GM18951 (cell line): ENCODE results near the gene FOXC2.

Source experiments
- POLR2A ChIP-seq: IDR thresholded peaks from 4 replicates; pipeline ENCODE4 v1.6.1; 2011; ENCODE audit warnings: mild to moderate bottlenecking; ENCODE audit not compliant: insufficient read length, insufficient read depth; ENCODE audit errors: extremely low read depth
- in situ Hi-C: fragments of 300-500 bp; cut with MboI; formaldehyde crosslinking; loops from one replicate; pipeline ENCODE4 v1.12.0; 2022; ENCODE audit warnings: low sequenced_read_pairs, mixed read lengths, inconsistent platforms; ENCODE audit not compliant: unreplicated experiment

The FOXC2 gene

GRCh38 chr16:86554917-86555703, 11.5 kb upstream of the FOXC2 start, which contains the start of gene MTHFSD:
Gene MTHFSD (minus strand): TSS chr16:86555235. CDS start chr16:86555184, 51 bp downstream.
- TF ChIP-seq POLR2A = peak; percentile 95
- in situ Hi-C loops = loop anchor here (25.0 kb wide), 1 partner anchor 732 kb away; no protein-coding TSS in a partner anchor

DNA sequence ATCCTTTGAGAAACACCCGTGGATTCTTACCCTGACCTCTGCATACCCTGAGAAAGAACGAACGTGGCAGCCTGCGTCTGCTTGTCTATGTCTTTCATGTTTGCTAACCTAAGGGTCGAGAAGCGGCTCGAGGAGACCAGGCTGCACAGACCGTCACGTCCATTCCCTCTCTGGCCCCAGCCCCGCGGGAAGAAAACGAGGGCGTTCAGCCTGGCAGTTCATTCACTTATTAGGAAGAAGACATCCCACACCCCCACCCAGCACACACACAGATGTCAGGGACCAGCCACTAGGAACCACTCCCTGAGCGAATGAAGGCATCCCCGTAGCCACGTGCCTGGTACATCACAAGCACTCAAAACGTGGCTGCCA, 10.9 kb upstream of the FOXC2 start:
- no peak for TF ChIP-seq POLR2A
- in situ Hi-C loops = loop anchor here (25.0 kb wide), 1 partner anchor 732 kb away; no protein-coding TSS in a partner anchor

- in situ Hi-C loops = loop anchor here (25.0 kb wide), 1 partner anchor 731 kb away; no protein-coding TSS in a partner anchor
- TF ChIP-seq POLR2A = no peak
These were observed 10.1 kb upstream of the FOXC2 start for GRCh38 chr16:86556576-86556975.

DNA sequence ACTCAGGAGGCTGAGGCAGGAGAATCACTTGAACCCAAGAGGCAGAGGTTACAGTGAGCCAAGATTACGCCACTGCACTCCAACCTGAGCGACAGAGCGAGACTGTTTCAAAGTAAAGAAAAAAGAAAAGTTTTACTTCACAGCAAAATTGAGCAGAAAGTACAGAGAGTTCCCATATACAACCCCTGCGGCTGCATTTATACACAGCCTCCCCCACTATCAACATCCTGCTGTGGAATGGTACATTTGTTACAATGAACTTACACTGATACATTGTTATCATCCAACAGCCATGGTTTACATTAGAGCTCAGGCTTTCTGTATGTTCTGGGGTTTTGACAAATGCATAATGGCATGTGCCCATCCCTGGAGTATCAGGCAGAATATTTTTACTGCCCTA, 9.0 kb upstream of the FOXC2 start:
- no peak for TF ChIP-seq POLR2A
- in situ Hi-C loops = loop anchor here (25.0 kb wide), 1 partner anchor 730 kb away; no protein-coding TSS in a partner anchor

DNA sequence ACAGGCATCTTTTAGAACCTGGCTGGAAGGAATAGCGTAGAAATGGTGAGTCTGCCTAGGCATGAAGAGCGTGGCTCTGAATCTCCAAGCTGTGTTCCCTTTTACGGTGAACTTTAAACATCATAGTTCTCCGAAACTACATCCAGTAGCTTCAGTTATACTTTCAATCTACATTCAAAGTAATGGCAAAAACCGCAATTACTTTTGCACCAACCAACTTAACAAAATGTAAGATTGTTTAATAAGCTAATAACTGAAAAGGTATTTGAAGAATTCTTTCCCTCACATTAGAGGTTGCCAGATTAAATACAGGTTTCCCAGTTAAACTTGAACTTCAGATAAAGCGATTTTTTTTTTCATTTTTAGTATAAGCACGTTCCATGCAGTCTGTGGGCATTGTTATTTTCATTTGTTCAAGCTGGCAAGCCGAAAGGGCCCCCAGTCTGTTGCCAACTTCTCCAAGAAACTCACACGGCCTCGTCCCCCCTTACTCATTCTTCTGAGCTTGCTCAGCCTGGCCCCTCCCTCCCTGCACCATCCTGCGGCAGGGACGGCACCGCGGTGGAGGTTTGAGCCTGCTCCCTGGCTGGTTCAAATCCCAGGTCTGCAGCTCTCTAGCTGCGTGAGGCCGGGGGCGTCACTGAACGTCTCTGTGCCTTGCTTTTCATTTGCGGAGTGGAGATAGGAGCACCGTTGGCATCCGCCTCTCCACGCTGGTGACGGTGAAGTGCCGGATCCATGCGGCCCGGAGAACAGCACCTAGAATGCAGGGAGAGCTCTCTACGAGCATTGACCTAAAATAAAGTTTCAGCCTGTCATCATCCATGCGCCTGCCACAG, 8.1 kb upstream of the FOXC2 start:
- in situ Hi-C loops = loop anchor here (25.0 kb wide), 1 partner anchor 729 kb away; no protein-coding TSS in a partner anchor
- no peak for TF ChIP-seq POLR2A

- in situ Hi-C loops = loop anchor here (10.0 to 25.0 kb wide), 2 partner anchors 505 to 727 kb away; no protein-coding TSS in a partner anchor
- TF ChIP-seq POLR2A = no peak
These were observed 6.8 kb upstream of the FOXC2 start for GRCh38 chr16:86559802-86560305.

DNA sequence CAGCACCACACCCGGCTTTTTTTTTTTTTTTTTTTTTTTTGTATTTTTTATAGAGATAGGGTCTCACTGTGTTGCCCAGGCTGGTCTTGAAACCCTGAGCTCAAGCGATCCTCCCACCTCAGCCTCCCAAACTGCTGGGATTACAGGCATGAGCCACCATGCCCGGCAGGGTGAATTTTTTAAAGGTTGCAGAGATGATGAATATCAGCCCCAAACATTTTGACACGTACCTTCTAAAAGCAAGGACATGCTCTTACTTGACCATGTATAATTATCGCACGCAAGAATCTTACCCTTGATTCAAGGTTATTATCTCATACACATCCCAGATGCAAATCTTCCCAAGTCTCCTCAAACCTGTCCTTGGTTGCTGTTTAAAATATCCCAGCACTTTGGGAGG, 4.3 kb upstream of the FOXC2 start:
- no peak for TF ChIP-seq POLR2A
- in situ Hi-C loops = loop anchor here (10.0 to 25.0 kb wide), 2 partner anchors 502 to 725 kb away; no protein-coding TSS in a partner anchor

- in situ Hi-C loops = loop anchor here (10.0 to 25.0 kb wide), 2 partner anchors 501 to 724 kb away; no protein-coding TSS in a partner anchor
- TF ChIP-seq POLR2A = no peak
These were observed 2.9 kb upstream of the FOXC2 start for GRCh38 chr16:86563469-86564345.

DNA sequence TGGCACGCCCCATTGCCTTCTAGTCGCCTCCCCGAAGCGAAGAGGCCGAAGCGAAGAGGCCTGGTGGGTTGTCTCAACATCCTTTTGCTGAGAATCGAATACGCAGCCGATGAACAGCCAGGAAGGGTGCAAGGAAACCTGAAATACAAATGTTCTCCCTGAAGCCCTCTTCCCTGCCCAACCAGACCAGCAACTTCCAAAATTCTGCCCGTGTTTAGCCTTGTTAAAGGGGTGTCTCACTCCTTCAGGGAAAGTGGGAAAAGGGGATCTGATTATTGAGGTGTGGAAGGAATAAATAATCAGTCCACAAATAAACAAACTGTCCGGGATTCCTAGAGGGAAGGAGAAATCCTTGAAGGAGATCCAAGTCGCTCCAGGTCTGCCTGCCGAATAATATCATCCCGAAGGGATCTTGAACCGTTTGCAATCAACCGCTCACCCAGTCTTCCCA, 1.4 kb upstream of the FOXC2 start:
- no peak for TF ChIP-seq POLR2A
- in situ Hi-C loops = loop anchor here (10.0 to 25.0 kb wide), 2 partner anchors 500 to 722 kb away; no protein-coding TSS in a partner anchor

DNA sequence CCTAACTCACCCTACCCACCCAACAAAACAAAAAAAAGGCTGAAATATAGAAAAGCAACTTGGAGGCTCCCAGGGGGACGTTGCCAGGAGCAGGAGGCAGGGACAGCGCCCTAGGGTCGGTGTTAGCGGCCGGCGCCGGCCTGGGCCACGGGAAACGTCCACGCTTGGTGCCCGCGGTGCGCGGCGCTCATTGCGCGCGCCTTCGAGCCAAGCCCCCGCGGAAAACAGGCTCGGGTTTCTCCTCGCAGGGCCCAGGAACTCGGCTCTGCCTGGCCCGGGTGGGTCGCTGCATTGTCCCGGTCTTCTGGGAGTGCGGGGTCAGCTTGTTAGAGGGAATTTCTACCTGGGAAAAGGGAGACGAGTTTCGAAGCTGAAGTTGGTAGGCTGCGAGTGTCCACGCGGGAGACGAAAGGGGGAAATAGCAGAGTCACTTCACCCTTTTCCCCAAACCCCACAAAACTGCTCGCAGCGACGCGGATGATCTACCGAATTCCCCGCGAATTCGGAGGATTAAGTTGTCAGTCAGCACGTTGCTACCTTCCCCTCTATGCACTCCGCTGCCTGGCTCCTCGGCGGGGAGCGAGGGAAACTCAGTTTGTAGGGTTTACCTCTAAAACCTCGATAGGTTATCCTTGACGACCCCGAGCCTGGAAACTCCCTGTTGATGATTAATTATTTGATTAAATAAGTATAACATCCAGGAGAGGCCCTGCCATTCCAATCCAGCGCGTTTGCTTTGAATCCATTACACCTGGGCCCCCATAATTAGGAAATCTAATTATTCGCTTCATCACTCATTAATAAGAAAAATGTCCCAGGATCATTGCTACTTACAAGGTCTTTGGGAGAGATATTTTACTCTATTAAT, 751 bp upstream of the FOXC2 start:
- no peak for TF ChIP-seq POLR2A
- in situ Hi-C loops = loop anchor here (10.0 to 25.0 kb wide), 2 partner anchors 499 to 721 kb away; no protein-coding TSS in a partner anchor
